NCI-H345 treated with DMSO at 0.1 percent for 48 hours (cell line): Measurements from ENCODE around the gene SPATA32.
"Not testable (repeated sequence)": the region's sequence is repeated elsewhere in the genome, so short reads cannot be mapped to it uniquely, and the experiment has no call there.

Source experiments
- DNase-seq: peaks from one replicate; lab custom pipeline; 2025; ENCODE audit not compliant: unreplicated experiment; lab: John Stamatoyannopoulos, UW

The SPATA32 gene

GRCh38 chr17:45261577-45262515 lies at the start of gene SPATA32:
SPATA32 (minus strand) TSS chr17:45262094; CDS start chr17:45262016, 78 bp downstream.
- DNase-seq, result no peak

GRCh38 chr17:45311401-45311759 lies 49.5 kb upstream of the SPATA32 start:
- DNase-seq, result no peak

GRCh38 chr17:45310380-45311324 lies 48.8 kb upstream of the SPATA32 start:
- DNase-seq, result peak; percentile 72

- DNase-seq, result no peak
These were observed 47.5 kb upstream of the SPATA32 start for GRCh38 chr17:45309400-45309799.

GRCh38 chr17:45308840-45309239 lies 46.9 kb upstream of the SPATA32 start:
- DNase-seq, result no peak

GRCh38 chr17:45308016-45308365 lies 46.1 kb upstream of the SPATA32 start:
- DNase-seq, result no peak

- no peak for DNase-seq
These were observed 45.6 kb upstream of the SPATA32 start for GRCh38 chr17:45307290-45308015.

- no peak for DNase-seq
These were observed 44.7 kb upstream of the SPATA32 start for GRCh38 chr17:45306623-45307022.

- no peak for DNase-seq
These were observed 44.2 kb upstream of the SPATA32 start for GRCh38 chr17:45306094-45306493.

GRCh38 chr17:45305530-45306087 lies 43.7 kb upstream of the SPATA32 start:
- no peak for DNase-seq

- no peak for DNase-seq
These were observed 40.8 kb upstream of the SPATA32 start for GRCh38 chr17:45302649-45303173.

GRCh38 chr17:45302220-45302619 lies 40.3 kb upstream of the SPATA32 start:
- not testable (repeated sequence) for DNase-seq

- no peak for DNase-seq
These were observed 39.8 kb upstream of the SPATA32 start for GRCh38 chr17:45301674-45302073.

GRCh38 chr17:45300060-45300751 lies 38.3 kb upstream of the SPATA32 start:
- DNase-seq, result no peak

- DNase-seq, result no peak
These were observed 37.5 kb upstream of the SPATA32 start for GRCh38 chr17:45299361-45299760.

GRCh38 chr17:45298546-45299285 lies 36.8 kb upstream of the SPATA32 start:
- no peak for DNase-seq

GRCh38 chr17:45296833-45297124 lies 34.9 kb upstream of the SPATA32 start:
- DNase-seq, result no peak

- DNase-seq, result no peak
These were observed 34.3 kb upstream of the SPATA32 start for GRCh38 chr17:45296003-45296832.

GRCh38 chr17:45294506-45294905 lies 32.6 kb upstream of the SPATA32 start:
- no peak for DNase-seq
